Endometrium (tissue), 2 donors: ENCODE data around the gene RNF157.

Source experiments
- FAIRE-seq: peaks from 2 replicates; lab custom pipeline; 2012; peaks lifted over from hg19 to GRCh38; lab: Jason Lieb, UNC
- donor health status: control.
- donor health status: control.

RNF157 gene

GRCh38 chr17:76240461-76241203 lies at the start of gene RNF157:
TSS of gene RNF157 (minus strand) at chr17:76240493. CDS start at chr17:76240240, 253 bp downstream.
- FAIRE-seq = no peak

DNA sequence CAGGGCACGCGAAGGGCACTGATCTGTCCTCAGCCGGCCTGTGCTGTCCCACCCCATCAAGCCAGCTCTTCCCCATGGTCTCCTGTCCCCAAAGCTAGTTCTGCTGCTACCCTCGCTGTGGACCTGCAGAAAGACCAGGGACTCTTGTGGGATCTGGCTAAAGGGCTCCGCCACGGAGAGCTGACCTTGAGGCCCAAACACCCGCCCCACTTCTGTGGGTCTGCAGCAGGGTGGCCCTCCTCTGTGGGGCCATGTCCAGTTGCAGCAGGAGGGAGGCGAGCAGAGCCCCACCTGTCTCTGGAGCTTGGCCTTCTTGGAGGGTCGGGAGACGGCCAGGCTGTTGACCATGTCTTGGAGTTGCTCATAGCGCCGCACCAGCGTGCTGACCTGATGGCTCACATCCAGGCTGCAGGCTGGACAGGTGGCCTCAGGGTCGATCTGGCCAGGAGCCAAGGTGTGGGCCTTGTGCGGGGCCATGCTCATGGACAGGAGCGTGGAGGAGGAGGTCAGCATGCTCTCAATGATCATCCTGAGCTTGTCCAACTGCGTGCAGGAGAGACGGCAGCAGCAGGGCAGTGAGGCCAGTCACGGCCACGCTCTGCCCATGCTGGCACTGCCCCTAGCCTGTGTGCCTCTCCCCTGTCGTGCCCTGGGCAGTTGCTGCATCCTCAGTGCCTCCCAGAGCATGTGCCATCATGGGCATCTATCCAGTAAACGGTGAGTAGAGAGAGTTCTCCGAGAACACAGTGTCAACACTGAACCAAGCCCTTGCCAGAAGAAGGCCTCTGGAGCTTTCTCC lies 41.5 kb upstream of the RNF157 start:
- FAIRE-seq = no peak

- no peak for FAIRE-seq
These were observed 40.4 kb upstream of the RNF157 start for GRCh38 chr17:76280650-76281049.

- no peak for FAIRE-seq
These were observed 39.5 kb upstream of the RNF157 start for GRCh38 chr17:76279742-76280287.

DNA sequence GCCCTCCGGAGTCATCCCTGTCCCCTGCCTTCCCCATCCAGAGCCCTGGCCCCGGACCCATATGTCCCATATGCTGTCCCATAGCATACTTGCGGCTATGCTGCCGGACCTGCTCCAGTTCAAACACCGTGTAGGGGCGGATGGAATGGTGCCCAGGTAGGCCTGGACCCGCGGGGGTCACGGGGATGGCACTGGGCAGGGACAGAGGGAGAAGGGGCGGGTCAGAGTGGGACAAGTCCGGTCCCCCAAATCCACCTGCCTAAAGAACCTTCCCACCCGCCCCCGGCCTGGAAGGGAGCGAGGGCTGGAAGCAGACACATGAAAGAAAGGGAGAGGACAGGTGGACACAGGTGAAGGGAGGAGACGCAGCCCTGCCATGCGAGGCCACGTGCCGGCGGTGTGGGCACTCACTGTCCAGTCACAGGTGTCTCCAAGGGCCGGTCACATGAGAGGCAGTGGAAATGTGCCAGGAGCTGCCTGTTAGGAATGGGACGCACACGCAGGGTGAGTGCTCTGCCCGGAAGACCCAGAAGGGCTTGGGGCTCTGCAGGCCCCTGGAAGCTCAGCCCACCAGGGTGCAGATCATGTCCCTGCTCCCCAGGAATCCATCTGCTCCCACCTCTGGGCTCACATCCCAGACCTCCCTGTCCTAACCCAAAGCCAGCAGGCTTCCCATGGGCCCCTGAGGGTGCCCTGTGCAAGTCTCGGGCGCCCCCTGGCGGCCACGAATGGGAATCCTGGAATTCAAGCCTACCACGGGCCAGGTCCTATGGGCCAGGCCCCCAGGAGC lies 38.9 kb upstream of the RNF157 start:
- no peak for FAIRE-seq

DNA sequence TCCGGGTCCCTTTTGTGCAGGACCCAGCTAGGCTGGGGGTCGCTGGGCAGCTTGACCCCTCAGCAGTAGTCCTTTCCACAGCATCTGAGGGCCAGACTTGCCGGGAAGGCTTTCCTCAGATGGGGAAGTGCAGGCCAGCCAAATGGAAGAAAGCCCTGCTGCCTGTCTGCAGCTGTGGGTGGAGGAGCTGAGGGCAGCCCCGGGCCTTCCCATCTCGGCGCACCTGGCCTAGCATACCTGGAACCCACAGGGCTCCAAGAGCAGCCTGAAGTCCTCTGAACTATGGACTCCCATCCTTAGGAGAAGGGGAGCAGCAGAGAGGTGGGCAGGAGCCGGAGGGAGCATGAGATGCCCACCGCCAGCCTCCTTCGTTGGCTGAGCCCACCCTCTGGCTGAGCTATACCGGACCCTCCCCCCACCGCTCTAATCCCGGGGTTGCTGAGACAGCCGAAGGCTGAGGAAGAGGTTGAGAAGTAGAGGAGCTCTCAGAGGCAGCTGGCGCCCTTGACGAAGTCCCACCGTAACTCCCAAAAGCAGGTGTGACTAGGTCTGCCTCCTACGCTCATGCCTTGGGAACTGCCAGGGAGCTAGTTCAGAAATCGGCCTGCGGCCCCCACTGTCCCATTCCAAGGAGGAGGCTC lies 38.1 kb upstream of the RNF157 start:
- no peak for FAIRE-seq

DNA sequence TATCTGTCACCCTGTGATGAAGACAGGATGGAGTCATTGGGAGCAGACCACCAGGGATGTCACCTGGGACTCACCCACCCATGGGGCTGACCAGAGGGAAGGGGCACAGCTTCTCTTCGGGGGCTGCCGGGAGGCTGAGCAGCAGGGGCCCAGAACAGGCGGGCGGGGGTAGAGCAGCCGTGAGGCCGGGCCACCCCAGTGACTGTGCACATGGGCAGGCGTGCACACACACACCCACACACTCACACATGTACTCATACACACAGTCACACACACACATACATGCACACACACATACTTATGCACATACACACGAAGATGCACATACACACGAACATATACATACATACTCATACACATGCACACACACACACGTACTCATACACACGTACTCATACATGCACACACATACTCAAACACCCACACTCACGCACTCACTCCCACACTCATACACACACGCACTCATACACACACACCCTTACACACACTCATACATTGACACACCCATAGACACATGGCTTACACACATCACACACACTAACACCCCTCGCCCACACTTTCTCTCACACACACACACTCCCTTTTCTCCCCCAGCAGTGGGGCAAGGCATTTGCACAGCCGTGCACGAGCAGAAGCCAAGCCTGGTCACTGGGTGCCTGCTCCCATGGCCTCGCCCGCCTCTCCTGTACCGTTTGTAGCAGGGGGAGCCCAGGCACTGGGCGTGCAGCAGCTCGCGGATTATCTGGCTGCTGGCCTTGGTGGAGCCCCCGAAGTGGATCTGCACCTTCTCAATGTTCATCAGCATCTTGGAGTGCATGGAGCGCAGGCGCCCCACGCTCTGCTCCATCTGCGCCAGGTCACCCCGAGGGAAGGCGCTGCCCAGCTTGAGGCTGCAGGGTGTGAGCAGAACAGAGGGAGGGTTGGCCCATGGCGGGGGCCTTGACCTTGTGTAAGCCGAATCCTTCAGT lies 37.3 kb upstream of the RNF157 start:
- FAIRE-seq = no peak

DNA sequence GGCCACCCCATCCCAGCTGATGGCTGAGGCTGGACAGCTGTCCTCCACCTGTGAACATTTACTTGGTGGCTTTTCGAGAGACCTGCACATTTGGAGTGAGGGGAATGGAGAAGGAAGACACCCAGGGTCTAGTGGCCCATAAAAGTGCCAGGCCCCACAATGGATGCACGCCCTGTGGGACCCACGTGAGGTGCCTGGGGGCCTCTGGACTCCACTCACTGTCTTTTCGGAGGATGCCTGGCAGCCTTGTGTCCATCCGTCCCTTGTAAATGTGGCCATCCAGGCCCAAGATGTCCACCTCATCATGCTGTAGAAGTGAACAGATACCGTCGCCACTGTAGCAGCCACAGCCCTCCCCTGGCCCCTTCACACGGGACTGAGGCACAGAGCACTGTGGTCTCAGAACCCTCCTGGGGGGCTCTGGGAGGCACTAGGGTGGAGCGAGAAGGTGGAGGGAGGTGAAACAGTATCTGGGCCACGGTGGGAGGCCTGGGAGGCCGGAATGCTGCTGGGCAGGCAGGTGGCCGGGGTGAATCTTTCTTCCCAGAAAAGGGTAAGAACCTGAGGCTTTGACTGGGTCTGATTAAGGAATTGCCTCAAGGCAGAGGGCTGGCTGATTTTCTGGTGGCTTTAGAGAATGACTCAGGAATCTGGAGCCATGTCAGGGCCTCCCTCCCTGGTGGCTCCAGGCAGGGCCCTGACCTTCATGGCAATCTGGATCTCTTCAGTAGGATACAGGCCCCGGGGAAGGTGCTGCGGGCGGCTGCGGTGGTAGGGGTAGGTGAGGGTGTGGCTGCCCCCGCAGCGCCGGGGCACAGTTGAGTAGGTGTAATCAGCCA lies 36.4 kb upstream of the RNF157 start:
- no peak for FAIRE-seq

- no peak for FAIRE-seq
These were observed 35.8 kb upstream of the RNF157 start for GRCh38 chr17:76276069-76276431.

DNA sequence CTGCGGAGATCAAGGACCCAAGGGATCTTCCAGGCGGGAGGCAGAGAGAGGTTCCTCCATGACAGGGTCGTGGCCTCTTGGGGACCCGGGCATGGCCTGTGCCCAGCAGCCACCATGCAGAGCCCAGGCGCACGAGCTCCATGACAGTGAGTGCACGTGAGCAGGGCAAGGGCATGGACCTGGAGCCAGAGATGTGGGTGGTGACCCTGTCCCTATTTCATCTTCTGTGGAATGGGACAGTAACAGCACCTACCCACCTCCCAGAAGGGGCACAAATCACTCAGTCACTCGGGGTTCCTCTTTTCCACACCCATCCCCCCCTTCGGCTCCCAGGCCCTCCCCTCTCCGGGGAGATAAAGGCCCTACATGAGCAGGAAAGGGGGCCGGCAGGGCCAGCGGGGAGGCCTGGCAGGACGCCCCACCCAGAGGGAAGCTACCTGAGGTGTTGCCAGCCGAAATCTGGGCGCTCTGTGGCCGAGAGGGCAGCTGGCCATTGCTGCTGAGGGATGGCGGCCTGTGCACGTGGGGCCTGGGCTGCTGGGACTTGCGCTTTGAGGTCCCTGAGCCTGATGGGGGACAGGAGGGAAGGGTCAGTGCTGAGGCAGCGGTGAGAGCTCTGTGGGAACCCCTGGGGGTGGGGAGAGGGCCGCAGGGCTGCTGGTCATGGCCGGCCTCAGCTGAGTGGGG lies 35.2 kb upstream of the RNF157 start:
- FAIRE-seq = no peak

DNA sequence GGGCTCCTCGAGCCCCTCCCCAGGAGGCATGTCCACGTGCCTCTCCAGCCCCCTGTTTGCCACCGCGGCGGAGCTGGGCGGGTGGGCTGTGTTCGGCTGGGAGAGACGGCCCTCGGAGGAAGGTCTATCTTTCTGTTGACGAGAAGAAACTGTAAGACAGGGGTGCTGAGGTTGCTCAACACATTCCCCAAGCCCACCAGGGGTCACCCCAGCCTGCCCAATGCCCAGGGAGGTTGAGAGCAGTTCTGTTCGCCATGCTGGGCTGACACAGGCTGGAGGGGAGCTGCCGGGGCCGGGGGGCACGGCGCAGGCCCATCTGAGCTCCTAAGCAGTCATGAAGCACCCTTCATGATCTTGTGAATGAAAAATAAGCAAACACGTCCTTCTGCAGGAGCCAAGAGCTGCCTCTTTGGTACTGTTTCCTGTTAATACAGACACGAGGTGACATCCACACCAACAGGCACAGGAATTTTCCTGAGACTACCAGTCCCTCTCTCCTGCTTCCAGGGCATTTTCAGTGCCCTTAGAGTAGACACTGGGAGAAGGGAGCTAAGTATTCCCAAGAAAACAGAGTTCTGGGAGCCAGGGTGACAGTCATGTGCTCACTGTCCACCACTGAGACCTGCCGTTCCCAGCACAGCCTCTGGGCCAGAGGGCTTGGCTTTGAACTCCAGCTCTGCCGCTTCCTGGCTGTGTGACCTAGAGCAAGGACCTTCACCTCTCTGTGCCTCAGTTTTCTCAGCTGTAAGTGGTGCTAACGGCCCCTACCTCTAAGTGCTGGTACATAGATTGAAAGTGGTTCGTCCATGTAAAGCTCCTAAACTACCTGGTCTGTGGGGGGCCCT lies 34.0 kb upstream of the RNF157 start:
- no peak for FAIRE-seq

GRCh38 chr17:76273445-76274111 lies 33.3 kb upstream of the RNF157 start:
- no peak for FAIRE-seq

DNA sequence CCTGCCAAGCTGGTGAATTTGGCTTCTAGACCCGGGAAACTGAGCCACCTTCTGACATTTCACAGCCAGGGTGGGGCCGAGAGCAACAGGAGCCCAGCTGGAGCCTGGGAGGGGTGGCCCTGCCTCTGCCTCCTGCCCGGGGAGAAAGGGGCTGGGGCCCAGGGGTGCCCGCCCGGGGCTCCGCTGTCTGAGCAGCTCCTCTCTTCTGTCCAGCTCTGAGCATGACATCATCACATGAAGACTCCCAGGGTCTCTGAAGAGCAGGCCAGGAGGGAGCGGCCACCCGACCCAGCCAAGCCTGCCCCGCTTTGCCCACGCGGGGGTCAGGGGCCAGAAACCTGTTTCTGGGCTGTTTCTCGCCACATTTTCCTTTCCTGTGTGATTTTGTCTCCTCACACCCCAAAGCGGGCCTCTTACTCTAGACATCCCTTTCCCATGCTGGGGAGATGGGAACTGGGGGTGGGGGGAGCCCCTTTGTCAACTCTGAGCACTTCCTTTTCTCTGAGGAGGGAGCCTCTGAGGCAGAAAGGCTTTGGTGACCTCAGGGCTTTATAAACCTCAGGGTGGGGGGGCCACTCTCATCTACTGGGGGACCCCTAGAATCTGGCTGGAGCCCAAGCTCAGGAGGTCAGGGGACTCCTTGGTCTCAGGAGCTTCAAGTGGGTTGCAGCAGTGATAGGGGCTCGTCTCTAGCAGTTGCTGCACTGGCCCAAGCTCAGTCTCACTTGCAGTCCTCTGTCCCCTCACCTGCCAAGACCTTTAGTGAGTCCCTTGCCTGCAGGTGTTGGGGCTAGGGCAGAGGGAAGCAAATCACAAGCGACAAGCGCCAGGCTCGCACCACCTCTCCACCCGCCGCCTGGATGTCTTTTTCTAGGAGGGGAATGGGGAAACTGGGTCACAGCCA lies 32.5 kb upstream of the RNF157 start:
- FAIRE-seq = no peak

- FAIRE-seq = no peak
These were observed 31.6 kb upstream of the RNF157 start for GRCh38 chr17:76271669-76272540.
